HL-60/S4 treated with phorbol 12-myristate 13-acetate at 8.2 ng/mL for 4 days and 3 days (cell line): Measurements from ENCODE around the gene OSBPL8.
"Not testable (repeated sequence)": the region's sequence is repeated elsewhere in the genome, so short reads cannot be mapped to it uniquely, and the experiment has no call there.

Experiments used
- in situ Hi-C: fragments of 300-500 bp; cut with MboI; formaldehyde crosslinking; loops from 2 replicates; pipeline ENCODE4 v1.15.0; 2022; ENCODE audit warnings: low sequenced_read_pairs

The OSBPL8 gene

GRCh38 chr12:76426160-76426559, 133.4 kb downstream of the OSBPL8 start:
- in situ Hi-C loops, result no loop called here

DNA sequence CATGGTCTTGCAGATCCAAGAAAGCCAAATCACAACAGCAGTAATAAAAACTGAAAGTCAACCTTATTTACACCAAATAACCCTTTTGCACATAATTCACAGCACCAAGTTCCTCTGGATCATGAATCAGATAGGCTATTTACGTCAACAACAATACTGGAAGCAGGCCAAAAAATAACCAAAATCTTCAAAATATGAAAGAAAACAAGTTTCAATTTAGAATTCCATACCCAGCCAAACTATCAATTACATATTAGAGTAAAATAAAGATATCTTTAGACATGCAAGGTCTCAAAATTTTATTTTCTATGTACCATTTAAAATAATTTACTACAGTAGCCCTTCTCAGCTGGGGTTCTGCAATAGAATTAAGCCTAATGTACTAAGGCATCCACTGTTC, 134.6 kb downstream of the OSBPL8 start:
- in situ Hi-C loops, result no loop called here

GRCh38 chr12:76422543-76423438, 136.8 kb downstream of the OSBPL8 start:
- in situ Hi-C loops, result no loop called here

DNA sequence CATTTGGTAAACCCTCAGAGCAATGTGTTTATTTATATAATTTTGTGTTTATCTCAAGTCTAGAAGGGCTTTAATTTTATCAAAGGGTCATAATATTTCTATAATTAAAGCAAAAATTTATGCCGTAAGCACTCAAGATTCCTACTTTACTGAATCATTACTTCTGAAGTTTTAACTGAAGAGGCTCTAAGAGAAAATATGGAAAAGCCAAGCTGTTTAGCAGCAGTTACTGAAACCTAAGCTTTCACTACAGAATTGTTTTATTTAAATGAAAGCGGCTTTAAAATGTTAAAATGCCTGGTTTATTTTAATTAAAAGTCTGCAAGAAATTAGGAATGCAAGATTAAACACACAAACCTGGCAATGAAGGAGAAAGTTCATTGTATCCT, 137.4 kb downstream of the OSBPL8 start:
- in situ Hi-C loops, result no loop called here

- in situ Hi-C loops, result no loop called here
Observed at GRCh38 chr12:76421046-76421445, 138.5 kb downstream of the OSBPL8 start.

DNA sequence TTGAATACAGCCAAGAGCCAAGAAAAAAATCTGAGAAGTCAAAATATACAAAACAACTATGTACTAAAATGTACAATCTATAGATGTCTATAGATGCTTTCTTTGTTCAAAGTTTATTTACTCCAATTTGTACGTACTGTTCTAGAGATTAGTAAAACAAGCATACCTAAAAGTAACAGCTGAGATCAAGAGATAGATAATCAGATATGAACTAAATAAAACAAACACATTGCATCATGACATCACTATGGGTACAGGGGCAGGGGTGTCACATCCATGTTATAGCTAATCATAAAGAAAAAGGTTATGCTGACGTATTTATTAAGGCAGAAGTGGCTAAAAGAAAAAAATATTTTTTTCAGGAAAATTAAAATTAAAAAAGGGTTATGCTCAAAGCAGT, 139.3 kb downstream of the OSBPL8 start:
- in situ Hi-C loops, result no loop called here

DNA sequence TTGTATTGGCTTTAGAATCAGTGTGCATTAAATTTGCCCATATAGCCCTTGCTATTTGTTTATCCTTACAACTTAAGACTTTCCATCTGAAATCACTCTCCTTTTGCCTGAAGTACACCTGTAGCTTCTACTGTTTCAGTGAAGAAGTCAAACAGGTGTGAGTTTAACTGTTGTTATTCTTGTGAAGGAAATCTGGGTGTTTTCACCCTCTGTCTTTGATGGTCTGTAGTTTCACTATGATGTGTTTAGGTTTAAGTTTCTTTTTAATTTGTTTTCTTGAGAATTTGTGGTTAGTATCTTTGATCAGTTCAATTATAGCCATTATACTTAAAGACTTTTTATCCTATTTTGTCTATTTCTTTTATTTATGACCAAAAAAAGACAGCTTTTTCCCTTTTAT, 142.5 kb downstream of the OSBPL8 start:
- in situ Hi-C loops, result no loop called here

DNA sequence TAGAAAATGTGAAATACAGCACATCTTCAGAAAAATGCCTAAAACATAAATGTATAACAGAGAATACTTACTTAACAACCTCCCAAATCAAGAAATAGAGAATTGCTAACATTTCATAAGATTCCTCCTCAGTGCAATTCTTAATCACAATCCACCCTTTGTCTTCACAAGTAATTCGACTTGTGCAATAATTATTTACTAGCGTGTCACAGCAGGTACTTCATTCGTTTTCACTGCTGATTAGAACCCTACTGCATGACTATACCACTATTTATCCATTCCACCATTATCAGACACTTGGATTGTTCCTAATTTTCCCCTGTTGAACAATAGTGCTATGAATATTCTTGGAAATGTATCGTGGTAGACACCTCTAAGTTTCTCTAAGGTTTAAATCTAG, 146.4 kb downstream of the OSBPL8 start:
- in situ Hi-C loops, result no loop called here

DNA sequence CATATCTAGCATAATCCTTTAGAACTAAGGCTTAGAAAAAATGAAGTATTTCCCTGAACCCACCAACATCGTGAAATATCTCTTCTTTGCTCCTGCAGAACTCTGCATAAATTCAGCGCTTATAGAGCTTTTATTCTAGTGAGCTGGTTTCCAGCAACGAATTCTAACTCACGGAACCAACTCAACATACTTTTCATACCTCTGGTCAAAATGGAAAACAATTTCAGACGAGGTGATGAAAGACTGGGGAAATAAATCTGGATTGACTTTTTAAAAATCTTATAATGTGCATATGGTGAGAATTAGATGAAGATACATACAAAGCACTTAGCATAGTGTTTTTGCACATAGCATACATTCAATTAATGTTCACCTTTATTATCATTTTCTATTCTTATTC, 148.8 kb downstream of the OSBPL8 start:
- in situ Hi-C loops, result no loop called here

DNA sequence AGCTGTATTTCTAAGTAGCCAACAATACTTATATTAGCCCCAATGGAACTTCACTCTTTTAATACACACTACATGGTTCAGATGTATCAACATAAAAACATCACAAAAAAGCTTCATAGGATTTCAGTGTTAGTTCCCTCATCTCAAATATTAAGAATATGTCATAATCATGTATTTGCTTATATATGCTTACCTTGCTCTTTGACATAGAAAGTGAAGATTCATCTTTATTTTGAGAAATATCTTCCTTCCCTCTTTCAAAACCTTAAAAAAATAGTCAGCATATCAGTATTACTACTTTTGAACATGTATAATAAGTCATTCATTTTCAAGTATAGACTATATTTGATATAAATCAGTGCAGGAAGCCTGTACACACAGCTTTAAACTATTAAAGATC, 149.2 kb downstream of the OSBPL8 start:
- in situ Hi-C loops, result no loop called here

DNA sequence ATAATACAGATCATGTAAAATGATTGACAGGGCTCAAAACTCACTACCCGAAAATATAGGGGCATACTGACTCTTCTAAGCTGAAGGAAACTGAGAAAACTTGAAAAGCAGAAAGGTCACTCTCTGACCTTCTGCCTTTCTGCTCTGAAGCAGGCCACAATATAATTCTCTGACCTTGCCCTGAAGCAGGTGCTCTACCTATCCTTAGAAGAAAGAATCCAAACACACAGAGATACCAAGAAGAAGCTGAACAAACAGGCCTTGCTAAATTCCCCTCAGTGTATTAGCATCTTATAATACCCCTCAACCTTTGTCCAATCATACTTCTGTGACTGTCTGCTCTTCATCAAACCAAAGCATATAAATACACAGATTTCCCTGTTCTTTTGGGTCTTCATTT, 150.5 kb downstream of the OSBPL8 start:
- in situ Hi-C loops, result no loop called here

DNA sequence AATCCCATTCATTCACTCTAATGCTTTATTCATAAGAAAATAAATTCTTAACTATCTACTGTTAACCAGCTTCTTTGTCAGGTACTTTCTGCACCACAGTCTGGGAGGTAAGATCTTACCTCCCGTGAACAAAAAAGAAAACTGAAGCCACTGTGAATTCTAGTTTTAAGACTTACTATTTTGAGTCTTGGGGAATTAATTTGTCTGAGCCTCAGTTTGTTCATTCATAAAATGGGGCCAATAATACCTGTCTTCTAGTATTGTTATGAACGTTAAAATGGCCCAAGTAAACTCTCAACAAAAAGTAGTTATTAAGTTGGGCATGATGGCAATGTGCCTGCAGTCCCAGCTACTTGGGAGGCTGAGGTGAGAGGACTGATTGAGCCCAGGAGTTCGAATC, 151.9 kb downstream of the OSBPL8 start:
- in situ Hi-C loops, result no loop called here

- in situ Hi-C loops, result no loop called here
Observed at GRCh38 chr12:76402259-76402658, 157.3 kb downstream of the OSBPL8 start.

GRCh38 chr12:76400136-76400535, 159.4 kb downstream of the OSBPL8 start:
- in situ Hi-C loops, result no loop called here

DNA sequence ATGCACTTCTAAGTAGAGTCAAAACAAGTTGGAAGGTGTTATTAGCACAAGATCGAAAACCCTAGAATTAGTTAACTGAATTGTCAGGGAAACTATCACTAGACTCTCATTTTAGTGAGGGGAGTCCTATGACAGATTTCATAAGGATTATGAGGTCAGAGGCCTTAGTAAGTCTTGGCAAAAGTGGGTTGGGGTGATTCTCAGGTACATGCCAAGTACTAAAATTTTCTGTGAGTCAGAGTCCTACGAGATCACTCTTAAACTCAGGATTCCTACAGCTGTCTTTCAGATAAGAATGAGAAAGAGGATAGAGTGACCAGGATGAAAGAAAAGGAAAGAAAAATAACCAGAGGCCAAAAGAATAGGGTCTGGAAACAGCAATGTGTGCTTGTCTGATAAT, 160.5 kb downstream of the OSBPL8 start:
- in situ Hi-C loops, result no loop called here

DNA sequence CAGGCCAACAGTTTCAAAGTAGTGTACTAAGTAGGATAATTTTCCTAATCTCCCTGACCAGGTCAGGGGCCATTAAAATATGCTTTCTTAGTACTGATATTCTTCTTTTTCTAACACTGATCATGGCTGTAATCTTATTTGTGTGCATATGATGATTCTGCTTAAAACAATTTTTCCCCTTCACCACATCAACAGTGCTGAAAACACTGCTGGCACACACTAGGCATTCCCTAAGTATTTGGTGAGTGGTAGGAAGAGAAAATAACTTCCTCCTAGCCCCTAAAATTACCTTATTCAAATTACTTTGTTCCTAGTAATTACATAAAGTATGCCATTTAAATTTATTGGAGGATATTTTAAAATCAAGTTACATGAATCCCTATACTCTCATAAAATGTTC, 161.5 kb downstream of the OSBPL8 start:
- in situ Hi-C loops, result no loop called here

GRCh38 chr12:76391461-76391860, 168.1 kb downstream of the OSBPL8 start:
- in situ Hi-C loops, result no loop called here

DNA sequence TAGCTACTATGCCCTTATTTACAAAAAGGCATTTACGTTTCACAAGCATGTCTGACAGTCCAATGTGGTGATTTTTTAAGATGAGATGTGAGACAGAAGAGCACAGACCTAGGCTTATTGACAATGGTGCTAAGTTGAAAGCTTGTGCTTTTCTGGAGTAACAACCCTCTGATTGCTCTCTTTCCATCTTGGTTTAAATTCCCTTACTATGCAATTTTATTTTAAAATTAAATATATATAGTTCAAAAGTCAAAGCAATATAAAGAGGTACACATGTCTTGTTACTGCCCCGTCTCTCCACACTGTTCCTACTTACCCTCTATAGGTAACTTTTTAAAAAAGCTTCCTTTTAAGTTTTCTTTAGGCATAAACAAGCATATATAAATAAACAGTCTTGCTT, 172.0 kb downstream of the OSBPL8 start:
- in situ Hi-C loops, result no loop called here

- in situ Hi-C loops, result no loop called here
Observed at GRCh38 chr12:76384560-76384959, 175.0 kb downstream of the OSBPL8 start.

- in situ Hi-C loops, result no loop called here
Observed at GRCh38 chr12:76383988-76384387, 175.6 kb downstream of the OSBPL8 start.

DNA sequence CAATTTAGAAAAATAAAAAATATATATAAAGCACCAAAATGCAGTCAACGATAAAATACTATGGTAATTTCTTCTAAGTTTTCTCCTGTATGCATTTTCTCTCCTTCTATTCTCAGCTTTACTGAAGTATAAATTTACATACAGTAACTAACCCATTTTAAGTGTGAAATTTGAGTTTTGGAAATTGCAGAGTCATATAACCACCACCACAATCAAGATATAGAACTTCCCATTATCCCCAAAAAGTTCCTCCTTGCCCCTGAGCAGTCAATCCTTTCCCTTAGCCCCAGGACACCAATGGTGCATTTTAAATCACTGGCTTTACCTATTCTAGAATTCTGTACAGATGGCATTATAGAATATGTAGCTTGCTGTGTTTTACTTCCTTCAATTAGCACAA, 180.3 kb downstream of the OSBPL8 start:
- in situ Hi-C loops, result no loop called here

DNA sequence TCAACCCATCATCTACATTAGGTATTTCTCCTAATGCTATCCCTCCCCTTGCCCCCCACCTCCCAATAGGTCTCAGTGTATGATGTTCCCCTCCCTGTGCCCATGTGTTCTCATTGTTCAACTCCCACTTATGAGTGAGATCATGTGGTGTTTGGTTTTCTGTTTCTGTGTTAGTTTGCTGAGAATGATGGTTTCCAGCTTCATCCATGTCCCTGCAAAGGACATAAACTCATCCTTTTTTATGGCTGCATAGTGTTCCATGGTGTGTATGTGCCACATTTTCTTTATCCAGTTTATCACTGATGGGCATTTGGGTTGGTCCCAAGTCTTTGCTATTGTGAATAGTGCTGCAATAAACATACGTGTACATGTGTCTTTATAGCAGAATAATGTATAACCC, 182.7 kb downstream of the OSBPL8 start:
- in situ Hi-C loops, result not testable (repeated sequence)

DNA sequence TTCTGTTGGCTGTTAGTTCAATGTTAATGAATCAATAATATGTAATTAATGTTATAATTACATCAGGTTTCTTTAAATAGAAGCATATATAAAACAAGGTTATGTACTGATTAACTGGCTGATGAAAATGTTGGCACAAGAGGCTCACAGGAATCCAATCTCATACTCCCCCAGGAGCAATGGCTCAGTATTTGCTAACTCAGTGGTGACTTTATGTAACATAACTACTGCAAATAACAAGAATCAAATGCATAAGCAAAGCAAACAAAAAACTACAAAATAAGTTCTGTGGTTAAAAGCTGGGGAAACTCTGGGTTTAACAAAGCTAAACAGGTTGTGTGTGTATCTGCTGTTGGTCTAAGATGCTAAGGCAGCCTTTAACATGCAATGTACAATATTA, 183.6 kb downstream of the OSBPL8 start:
- in situ Hi-C loops, result no loop called here
